H9 (cell line): ENCODE data around the gene LUZP2. TPM values are rescaled to one million over a fixed set of nuclear protein-coding genes. Genes with fewer than 3 reads are reported as not detected.

Experiments used
- DNase-seq: peaks from one replicate; pipeline ENCODE4 v3.0.0-alpha.2; 2017
- H2AFZ ChIP-seq: one replicate; pipeline ENCODE4 v1.6.1; 2013; ENCODE audit warnings: mild to moderate bottlenecking, low read length, control low read depth, moderate library complexity
- H2AK5ac ChIP-seq: 2 replicates; pipeline ENCODE4 v1.6.1; 2013; ENCODE audit warnings: low read length, control low read depth, mixed read lengths; ENCODE audit not compliant: insufficient read length
- H2BK120ac ChIP-seq: one replicate; pipeline ENCODE4 v1.6.1; 2013; ENCODE audit warnings: low read depth, mild to moderate bottlenecking, low read length, control low read depth, inconsistent platforms; ENCODE audit not compliant: poor library complexity, severe bottlenecking
- H2BK12ac ChIP-seq: 2 replicates; pipeline ENCODE4 v1.6.1; 2013; ENCODE audit warnings: low read length, control low read depth, mixed read lengths, low read depth; ENCODE audit not compliant: insufficient read length
- H2BK15ac ChIP-seq: 2 replicates; pipeline ENCODE4 v1.6.1; 2013; ENCODE audit warnings: low read depth, low read length, control low read depth
- H2BK20ac ChIP-seq: one replicate; pipeline ENCODE4 v1.6.1; 2013; ENCODE audit warnings: low read depth, mild to moderate bottlenecking, low read length, control low read depth, inconsistent platforms; ENCODE audit not compliant: poor library complexity, severe bottlenecking
- H2BK5ac ChIP-seq: 2 replicates; pipeline ENCODE4 v1.6.1; 2013; ENCODE audit warnings: low read length, control low read depth, mixed read lengths; ENCODE audit not compliant: insufficient read length
- H3K14ac ChIP-seq: 2 replicates; pipeline ENCODE4 v1.6.1; 2013; ENCODE audit warnings: low read length, control low read depth; ENCODE audit not compliant: insufficient read depth
- H3K18ac ChIP-seq: 2 replicates; pipeline ENCODE4 v1.6.1; 2013; ENCODE audit warnings: low read depth, mild to moderate bottlenecking, mixed read lengths, low read length, control low read depth; ENCODE audit not compliant: insufficient read length
- H3K23ac ChIP-seq: 2 replicates; pipeline ENCODE4 v1.6.1; 2013; ENCODE audit warnings: low read length, control low read depth, mixed read lengths, low read depth; ENCODE audit not compliant: insufficient read length
- H3K23me2 ChIP-seq: 2 replicates; pipeline ENCODE4 v1.6.1; 2013; ENCODE audit warnings: low read depth, mild to moderate bottlenecking, mixed read lengths, low read length, control low read depth; ENCODE audit not compliant: insufficient read length, poor library complexity, severe bottlenecking
- H3K27ac ChIP-seq: 2 replicates; pipeline ENCODE4 v1.5.1; 2013; ENCODE audit warnings: low read length, control low read depth, mixed read lengths, low read depth; ENCODE audit not compliant: insufficient read length
- H3K27me3 ChIP-seq: 2 replicates; pipeline ENCODE4 v1.6.1; 2013; ENCODE audit warnings: low read length, control low read depth, inconsistent platforms; ENCODE audit not compliant: insufficient read depth
- H3K4ac ChIP-seq: 2 replicates; pipeline ENCODE4 v1.6.1; 2013; ENCODE audit warnings: low read depth, mild to moderate bottlenecking, control low read depth, inconsistent platforms, low read length, moderate library complexity
- H3K4me1 ChIP-seq: 2 replicates; pipeline ENCODE4 v1.6.1; 2013; ENCODE audit warnings: low read length, control low read depth, inconsistent platforms; ENCODE audit not compliant: insufficient read depth
- H3K4me2 ChIP-seq: 2 replicates; pipeline ENCODE4 v1.6.1; 2013; ENCODE audit warnings: low read length, control low read depth, mixed read lengths; ENCODE audit not compliant: insufficient read length, insufficient read depth
- H3K56ac ChIP-seq: 2 replicates; pipeline ENCODE4 v1.6.1; 2013; ENCODE audit warnings: low read depth, mild to moderate bottlenecking, mixed read lengths, low read length, control low read depth; ENCODE audit not compliant: insufficient read length
- H3K79me1 ChIP-seq: 2 replicates; pipeline ENCODE4 v1.6.1; 2013; ENCODE audit warnings: low read depth, mild to moderate bottlenecking, moderate library complexity, low read length, control low read depth, inconsistent platforms; ENCODE audit not compliant: insufficient read depth, poor library complexity, severe bottlenecking
- H3K79me2 ChIP-seq: 2 replicates; pipeline ENCODE4 v1.6.1; 2013; ENCODE audit warnings: low read length, control low read depth, inconsistent platforms; ENCODE audit not compliant: insufficient read depth
- H3K9ac ChIP-seq: 2 replicates; pipeline ENCODE4 v1.6.1; 2013; ENCODE audit warnings: low read length, control low read depth, mixed read lengths; ENCODE audit not compliant: insufficient read length; ENCODE audit errors: extremely low read depth
- H3K9me3 ChIP-seq: one replicate; pipeline ENCODE4 v1.6.1; 2013; ENCODE audit warnings: low read depth, low read length, inconsistent platforms; ENCODE audit not compliant: control insufficient read depth
- H3T11ph ChIP-seq: one replicate; pipeline ENCODE4 v1.6.1; 2013; ENCODE audit warnings: mild to moderate bottlenecking, low read length, control low read depth, inconsistent platforms
- H4K20me1 ChIP-seq: one replicate; pipeline ENCODE4 v1.6.1; 2013; ENCODE audit not compliant: control insufficient read depth, insufficient read length, insufficient read depth
- H4K5ac ChIP-seq: 2 replicates; pipeline ENCODE4 v1.6.1; 2013; ENCODE audit warnings: low read depth, mild to moderate bottlenecking, mixed read lengths, low read length, control low read depth; ENCODE audit not compliant: insufficient read length
- H4K8ac ChIP-seq: replicated peaks from 2 replicates; pipeline ENCODE4 v1.6.1; 2013; ENCODE audit warnings: low read length, control low read depth, mixed read lengths, low read depth; ENCODE audit not compliant: insufficient read length
- H4K91ac ChIP-seq: 2 replicates; pipeline ENCODE4 v1.6.1; 2013; ENCODE audit warnings: low read depth, mild to moderate bottlenecking, moderate library complexity, mixed read lengths, low read length, control low read depth; ENCODE audit not compliant: insufficient read length
- H3K27ac Mint-ChIP-seq, 3 experiments: 2 replicates in 2 of 3; 3 replicates in 1 of 3; pipeline ENCODE4 v1.8.0; 2020 to 2021; ENCODE audit warnings: mixed read lengths in 3 of 3, mild to moderate bottlenecking in 1 of 3, moderate library complexity in 1 of 3
- H3K27me3 Mint-ChIP-seq: 2 replicates; pipeline ENCODE4 v1.8.0; 2021; ENCODE audit warnings: low read depth, mild to moderate bottlenecking, moderate library complexity, mixed read lengths
- H3K36me3 Mint-ChIP-seq, 3 experiments: 2 replicates in 2 of 3; 3 replicates in 1 of 3; pipeline ENCODE4 v1.8.0; 2020 to 2021; ENCODE audit warnings: low read depth in 3 of 3, mixed read lengths in 3 of 3; ENCODE audit not compliant: insufficient read depth in 1 of 3
- H3K4me1 Mint-ChIP-seq, 2 experiments: 2 replicates each; pipeline ENCODE4 v1.8.0; 2020; ENCODE audit warnings: mixed read lengths in 2 of 2
- H3K4me3 Mint-ChIP-seq, 2 experiments: 2 replicates in 1 of 2; 3 replicates in 1 of 2; pipeline ENCODE4 v1.8.0; 2020 to 2021; ENCODE audit warnings: mild to moderate bottlenecking in 2 of 2, mixed read lengths in 2 of 2, moderate library complexity in 1 of 2
- H3K9me3 Mint-ChIP-seq, 2 experiments: 2 replicates in 1 of 2; 3 replicates in 1 of 2; pipeline ENCODE4 v1.8.0; 2020; ENCODE audit warnings: mild to moderate bottlenecking in 2 of 2, mixed read lengths in 2 of 2, moderate library complexity in 1 of 2
- WGBS: extraction: QIAGEN DNeasy Blood & Tissue Kit; methylation state at CpG from one replicate; pipeline ENCODE4 v1.1.7; 2013; ENCODE audit warnings: missing lambda C conversion rate, low lambda C conversion rate, mixed read lengths; ENCODE audit not compliant: insufficient read length; ENCODE audit errors: extremely low coverage; 5-methylcytosine and 5-hydroxymethylcytosine counted together
- total RNA-seq: library from RNA; stranded (reverse); gene quantifications from 2 replicates; pipeline ENCODE4 v1.2.1, GENCODE V29; 2021
- TF ChIP-seq, protein P1 (sequence below): fragments of 200-600 bp; sonication (generic); conservative IDR thresholded peaks from 3 replicates; pipeline ENCODE4 v1.8.0; 2021; ENCODE audit warnings: antibody characterized with exemption, mild to moderate bottlenecking

Gene LUZP2
- total RNA-seq, 1 experiment from 2014 or later, result 25.4 TPM

DNA sequence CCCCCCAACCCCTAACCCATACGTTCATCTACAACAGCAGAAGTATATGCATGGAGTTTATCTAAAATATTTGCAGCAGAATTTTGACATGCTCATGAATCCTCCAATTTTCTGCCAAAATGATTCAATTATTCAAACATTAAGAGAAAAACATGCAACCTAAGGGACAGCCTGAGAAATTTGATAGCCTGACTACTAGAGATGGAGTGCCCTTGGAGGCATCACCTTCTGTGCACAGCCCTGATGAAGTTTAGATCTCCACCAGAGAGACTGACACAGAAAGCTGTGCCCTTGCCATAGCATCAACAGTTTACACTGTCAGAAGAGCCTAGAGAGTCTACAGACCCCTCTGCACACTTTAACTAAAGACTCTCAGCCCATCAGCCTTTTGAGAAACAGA is 217.7 kb downstream of the LUZP2 start:
- Histone ChIP-seq H3K56ac (no peak overlapping the region), H3K79me2 (no peaks in the 10 kb centered on the region), H3K23me2 (no peaks in the 10 kb centered on the region), H3K14ac (no peak overlapping the region), H3K79me1 (no peaks in the 10 kb centered on the region), H4K20me1 (no peaks in the 10 kb centered on the region), H3K9me3 (no peaks in the 10 kb centered on the region), H2AFZ (no peak overlapping the region), H4K91ac (no peak overlapping the region), H3K9ac (no peak overlapping the region), H3K4me2 (no peak overlapping the region), H2BK5ac (no peak overlapping the region), H4K5ac (no peak overlapping the region), H3K23ac (no peak overlapping the region), H2BK120ac (no peak overlapping the region), H2BK12ac (no peak overlapping the region), H3K27ac (no peak overlapping the region), H3K18ac (no peak overlapping the region), H3T11ph (no peak overlapping the region), H3K4me1 (no peaks in the 10 kb centered on the region), H2AK5ac (no peak overlapping the region), H3K4ac (no peak overlapping the region), H2BK20ac (no peak overlapping the region), H2BK15ac (no peak overlapping the region), H3K27me3 (no peaks in the 10 kb centered on the region), H4K8ac (no peak overlapping the region)
- DNase-seq, result no peak
- H3K27ac Mint-ChIP-seq, result no peak overlapping the region
- no CpG with 5 or more reads among the region's 1 CpG for WGBS
- H3K36me3 Mint-ChIP-seq, result peaks cover 0 to 2% (median 2%) of the 10 kb centered on the region in 3 experiments; a peak in 2 of 7 replicates
- H3K9me3 Mint-ChIP-seq, result peaks cover 0 to 6% of the 10 kb centered on the region in 2 experiments; a peak in 2 of 5 replicates
- H3K27me3 Mint-ChIP-seq, result no peaks in the 10 kb centered on the region; the same call in 1 of the 2 replicates
- no peak overlapping the region for H3K4me3 Mint-ChIP-seq
- H3K4me1 Mint-ChIP-seq, result peaks cover 0 to 7% of the 10 kb centered on the region in 2 experiments; a peak in 1 of 4 replicates
- TF ChIP-seq, protein P1, sequence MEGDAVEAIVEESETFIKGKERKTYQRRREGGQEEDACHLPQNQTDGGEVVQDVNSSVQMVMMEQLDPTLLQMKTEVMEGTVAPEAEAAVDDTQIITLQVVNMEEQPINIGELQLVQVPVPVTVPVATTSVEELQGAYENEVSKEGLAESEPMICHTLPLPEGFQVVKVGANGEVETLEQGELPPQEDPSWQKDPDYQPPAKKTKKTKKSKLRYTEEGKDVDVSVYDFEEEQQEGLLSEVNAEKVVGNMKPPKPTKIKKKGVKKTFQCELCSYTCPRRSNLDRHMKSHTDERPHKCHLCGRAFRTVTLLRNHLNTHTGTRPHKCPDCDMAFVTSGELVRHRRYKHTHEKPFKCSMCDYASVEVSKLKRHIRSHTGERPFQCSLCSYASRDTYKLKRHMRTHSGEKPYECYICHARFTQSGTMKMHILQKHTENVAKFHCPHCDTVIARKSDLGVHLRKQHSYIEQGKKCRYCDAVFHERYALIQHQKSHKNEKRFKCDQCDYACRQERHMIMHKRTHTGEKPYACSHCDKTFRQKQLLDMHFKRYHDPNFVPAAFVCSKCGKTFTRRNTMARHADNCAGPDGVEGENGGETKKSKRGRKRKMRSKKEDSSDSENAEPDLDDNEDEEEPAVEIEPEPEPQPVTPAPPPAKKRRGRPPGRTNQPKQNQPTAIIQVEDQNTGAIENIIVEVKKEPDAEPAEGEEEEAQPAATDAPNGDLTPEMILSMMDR, result no peak
